ENCODE results near the gene PHF21B.

PHF21B gene

GRCh38 chr22:44839061-44839460 lies 170.7 kb downstream of the PHF21B start:
- Histone ChIP-seq H3K36me3 (no peaks in the 10 kb centered on the region), H3K4me1 (ENCODE audit: control insufficient read depth in 1 of 2, insufficient read depth in 1 of 2, low read depth in 1 of 2, low read length in 1 of 2) (no peaks in the 10 kb centered on the region), H3K27me3 (no peaks in the 10 kb centered on the region), H3K27ac (no peak overlapping the region), H3K4me3 (ENCODE audit: low read depth in 1 of 2, low read length in 1 of 2) (no peak overlapping the region), H3K9me3 (no peaks in the 10 kb centered on the region)
- TF ChIP-seq CTCF (IDR thresholded peaks at IDR 0.05): no peak

GRCh38 chr22:44838316-44839016 lies 171.3 kb downstream of the PHF21B start:
- no peak for TF ChIP-seq CTCF (IDR thresholded peaks at IDR 0.05)
- H3K27me3 ChIP-seq: no peaks in the 10 kb centered on the region

GRCh38 chr22:44837481-44837880 lies 172.3 kb downstream of the PHF21B start:
- no peak for TF ChIP-seq CTCF (IDR thresholded peaks at IDR 0.05)
- no peaks in the 10 kb centered on the region for H3K36me3 ChIP-seq
- H3K27ac ChIP-seq: no peak overlapping the region
- H3K4me3 ChIP-seq (ENCODE audit: low read depth in 1 of 2, low read length in 1 of 2): no peak overlapping the region
- no peaks in the 10 kb centered on the region for H3K4me1 ChIP-seq (ENCODE audit: control insufficient read depth in 1 of 2, insufficient read depth in 1 of 2, low read depth in 1 of 2, low read length in 1 of 2)
- H3K9me3 ChIP-seq: no peaks in the 10 kb centered on the region
- no peaks in the 10 kb centered on the region for H3K27me3 ChIP-seq

More at GRCh38 chr22:44838316-44839016, 171.3 kb downstream of the PHF21B start:
- Histone ChIP-seq H3K9me3 (no peaks in the 10 kb centered on the region), H3K4me3 (ENCODE audit: low read depth in 1 of 2, low read length in 1 of 2) (no peak overlapping the region), H3K36me3 (no peaks in the 10 kb centered on the region), H3K27ac (no peak overlapping the region), H3K4me1 (ENCODE audit: control insufficient read depth in 1 of 2, insufficient read depth in 1 of 2, low read depth in 1 of 2, low read length in 1 of 2) (no peaks in the 10 kb centered on the region)

DNA sequence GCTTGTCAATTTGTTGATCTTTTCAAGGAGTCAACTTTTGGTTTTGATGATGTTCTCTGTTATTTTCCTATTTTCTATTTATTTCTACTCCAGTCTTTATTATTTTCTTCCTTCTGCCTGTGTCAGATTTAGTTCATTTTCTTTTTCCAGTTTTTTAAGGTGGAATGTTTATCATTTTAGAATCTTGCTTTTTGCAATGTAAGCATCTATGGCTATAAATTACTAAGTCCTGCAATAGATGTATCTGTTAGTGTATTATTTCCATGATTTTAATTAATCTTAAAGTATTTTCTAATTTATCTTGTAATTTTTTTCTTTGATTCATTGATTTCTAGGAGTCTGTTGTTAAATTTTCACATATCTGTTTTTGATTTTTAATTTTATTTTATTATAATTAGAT lies 175.7 kb downstream of the PHF21B start:
- TF ChIP-seq CTCF (IDR thresholded peaks at IDR 0.05): no peak
- no peak overlapping the region for H3K4me3 ChIP-seq (ENCODE audit: low read depth in 1 of 2, low read length in 1 of 2)
- H3K27me3 ChIP-seq: no peaks in the 10 kb centered on the region
- H3K27ac ChIP-seq: no peak overlapping the region
- no peaks in the 10 kb centered on the region for H3K9me3 ChIP-seq
- H3K4me1 ChIP-seq (ENCODE audit: control insufficient read depth in 1 of 2, insufficient read depth in 1 of 2, low read depth in 1 of 2, low read length in 1 of 2): no peaks in the 10 kb centered on the region
- no peaks in the 10 kb centered on the region for H3K36me3 ChIP-seq

DNA sequence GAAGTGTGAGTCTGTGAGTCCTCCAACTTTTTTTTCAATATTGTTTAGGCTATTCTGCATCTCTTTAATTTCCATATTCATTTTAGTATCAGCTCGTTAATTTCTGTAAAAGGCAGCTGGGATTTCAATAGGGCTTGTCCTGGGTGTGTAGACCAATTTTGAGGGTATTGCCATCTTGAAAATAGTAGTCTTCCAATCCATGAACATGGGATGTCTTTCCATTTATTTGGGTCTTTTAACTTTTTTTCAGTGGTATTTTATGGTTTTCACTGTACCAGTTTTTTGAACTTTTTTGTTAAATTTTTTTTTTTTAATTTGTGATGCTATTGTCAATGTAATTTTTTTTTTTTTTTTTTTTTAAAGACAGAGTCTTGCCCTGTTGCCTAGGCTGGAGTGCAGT lies 177.9 kb downstream of the PHF21B start:
- no peaks in the 10 kb centered on the region for H3K27me3 ChIP-seq
- no peak overlapping the region for H3K4me3 ChIP-seq (ENCODE audit: low read depth in 1 of 2, low read length in 1 of 2)
- TF ChIP-seq CTCF (IDR thresholded peaks at IDR 0.05): no peak
- no peaks in the 10 kb centered on the region for H3K36me3 ChIP-seq
- no peaks in the 10 kb centered on the region for H3K9me3 ChIP-seq
- H3K27ac ChIP-seq: no peak overlapping the region
- H3K4me1 ChIP-seq (ENCODE audit: control insufficient read depth in 1 of 2, insufficient read depth in 1 of 2, low read depth in 1 of 2, low read length in 1 of 2): no peaks in the 10 kb centered on the region
